Nephron (organoid): ENCODE results near the gene IGFBP6.
"Not testable (repeated sequence)": the region's sequence is repeated elsewhere in the genome, so short reads cannot be mapped to it uniquely, and the experiment has no call there.

Experiments used
- H3K27ac Mint-ChIP-seq, 3 experiments: 2 replicates each; pipeline ENCODE4 v1.8.0; 2020; ENCODE audit warnings: mixed read lengths in 3 of 3, mild to moderate bottlenecking in 2 of 3, moderate library complexity in 1 of 3
- H3K27me3 Mint-ChIP-seq: 2 replicates; pipeline ENCODE4 v1.8.0; 2021; ENCODE audit warnings: low read depth, mild to moderate bottlenecking, moderate library complexity, mixed read lengths
- H3K36me3 Mint-ChIP-seq: 2 replicates; pipeline ENCODE4 v1.8.0; 2020; ENCODE audit warnings: low read depth, mixed read lengths
- H3K4me1 Mint-ChIP-seq: 2 replicates; pipeline ENCODE4 v1.8.0; 2020; ENCODE audit warnings: mixed read lengths
- H3K4me3 Mint-ChIP-seq, 3 experiments: 2 replicates each; pipeline ENCODE4 v1.8.0; 2020; ENCODE audit warnings: mild to moderate bottlenecking in 3 of 3, mixed read lengths in 3 of 3, moderate library complexity in 2 of 3
- H3K9me3 Mint-ChIP-seq: 2 replicates; pipeline ENCODE4 v1.8.0; 2020; ENCODE audit warnings: mixed read lengths
- CTCF ChIP-seq, 3 experiments: fragments of 200-600 bp; sonication (generic); IDR thresholded peaks; one replicate each; pipeline ENCODE4 v1.5.0; 2021; ENCODE audit warnings: antibody characterized with exemption in 3 of 3; ENCODE audit not compliant: unreplicated experiment in 3 of 3

IGFBP6 gene

GRCh38 chr12:53090105-53090504 is 7.4 kb upstream of the IGFBP6 start:
- Mint-ChIP-seq H3K27ac (no peak overlapping the region), H3K9me3 (peaks cover 3% of the 10 kb centered on the region), H3K36me3 (no peaks in the 10 kb centered on the region), H3K4me3 (no peak overlapping the region), H3K27me3 (peaks cover 5% of the 10 kb centered on the region), H3K4me1 (peaks cover 8% of the 10 kb centered on the region)
- TF ChIP-seq CTCF (IDR thresholded peaks at IDR 0.05; ENCODE audit: unreplicated experiment in 3 of 3): no peak

GRCh38 chr12:53090554-53090953 is 6.9 kb upstream of the IGFBP6 start:
- peaks cover 8% of the 10 kb centered on the region for H3K4me1 Mint-ChIP-seq
- peaks cover 5% of the 10 kb centered on the region for H3K27me3 Mint-ChIP-seq
- H3K4me3 Mint-ChIP-seq: no peak overlapping the region
- peaks cover 3% of the 10 kb centered on the region for H3K9me3 Mint-ChIP-seq
- no peak for TF ChIP-seq CTCF (IDR thresholded peaks at IDR 0.05; ENCODE audit: unreplicated experiment in 3 of 3)
- H3K36me3 Mint-ChIP-seq: no peaks in the 10 kb centered on the region
- H3K27ac Mint-ChIP-seq: peak overlapping the region in 1 of 3 experiments; percentile 24

GRCh38 chr12:53091756-53092155 is 5.7 kb upstream of the IGFBP6 start:
- Mint-ChIP-seq H3K4me1 (peaks cover 17% of the 10 kb centered on the region), H3K9me3 (no peaks in the 10 kb centered on the region), H3K36me3 (no peaks in the 10 kb centered on the region), H3K27ac (no peak overlapping the region), H3K27me3 (peaks cover 13% of the 10 kb centered on the region), H3K4me3 (no peak overlapping the region)
- TF ChIP-seq CTCF (IDR thresholded peaks at IDR 0.05; ENCODE audit: unreplicated experiment in 3 of 3): no peak

- H3K9me3 Mint-ChIP-seq: no peaks in the 10 kb centered on the region
- peak overlapping the region; percentile 0 to 53 (median 5) for H3K4me3 Mint-ChIP-seq
- H3K27me3 Mint-ChIP-seq: peaks cover 26% of the 10 kb centered on the region
- TF ChIP-seq CTCF (IDR thresholded peaks at IDR 0.05; ENCODE audit: unreplicated experiment in 3 of 3): no peak
- H3K36me3 Mint-ChIP-seq: no peaks in the 10 kb centered on the region
- H3K27ac Mint-ChIP-seq: peak overlapping the region; percentile 5 to 86 (median 86)
- H3K4me1 Mint-ChIP-seq: peaks cover 33% of the 10 kb centered on the region
These were observed 3.6 kb upstream of the IGFBP6 start for GRCh38 chr12:53093777-53094393.

GRCh38 chr12:53094394-53094787 is 3.1 kb upstream of the IGFBP6 start:
- Mint-ChIP-seq H3K4me3 (peak overlapping the region in 1 of 3 experiments; percentile 53), H3K36me3 (no peaks in the 10 kb centered on the region), H3K4me1 (peaks cover 38% of the 10 kb centered on the region), H3K9me3 (no peaks in the 10 kb centered on the region), H3K27ac (peak overlapping the region; percentile 5 to 86 (median 86)), H3K27me3 (peaks cover 31% of the 10 kb centered on the region)
- no peak for TF ChIP-seq CTCF (IDR thresholded peaks at IDR 0.05; ENCODE audit: unreplicated experiment in 3 of 3)

GRCh38 chr12:53094796-53095595 is 2.5 kb upstream of the IGFBP6 start:
- peaks cover 31% of the 10 kb centered on the region for H3K27me3 Mint-ChIP-seq
- H3K9me3 Mint-ChIP-seq, H3K36me3 Mint-ChIP-seq: not testable (repeated sequence)
- H3K4me3 Mint-ChIP-seq: peak overlapping the region in 2 of 3 experiments; percentile 19 to 48
- H3K4me1 Mint-ChIP-seq: peaks cover 41% of the 10 kb centered on the region
- H3K27ac Mint-ChIP-seq: peak overlapping the region in 2 of 3 experiments; percentile 74 to 86

- H3K27me3 Mint-ChIP-seq: peaks cover 31% of the 10 kb centered on the region
- H3K4me1 Mint-ChIP-seq: peaks cover 44% of the 10 kb centered on the region
- H3K9me3 Mint-ChIP-seq, H3K36me3 Mint-ChIP-seq: not testable (repeated sequence)
- peak overlapping the region in 1 of 3 experiments; percentile 74 for H3K27ac Mint-ChIP-seq
- peak overlapping the region in 2 of 3 experiments; percentile 19 to 48 for H3K4me3 Mint-ChIP-seq
These were observed 1.9 kb upstream of the IGFBP6 start for GRCh38 chr12:53095596-53095895.
